Activated CD4-positive, CD25-positive, alpha-beta regulatory T cell treated with anti-CD3 and anti-CD28 coated beads, Interleukin-2, amount 50 U/mL, for 72 hours (primary cell): Measurements from ENCODE around the gene KDM4C.

Experiments
- DNase-seq: peaks from one replicate; pipeline ENCODE4 v3.0.0; 2021

Gene KDM4C

GRCh38 chr9:6811436-6811835 lies 53.7 kb downstream of the KDM4C start:
- no peak for DNase-seq

GRCh38 chr9:6816581-6816980 lies 58.8 kb downstream of the KDM4C start:
- no peak for DNase-seq

GRCh38 chr9:6818292-6818922 lies 60.6 kb downstream of the KDM4C start:
- no peak for DNase-seq

DNA sequence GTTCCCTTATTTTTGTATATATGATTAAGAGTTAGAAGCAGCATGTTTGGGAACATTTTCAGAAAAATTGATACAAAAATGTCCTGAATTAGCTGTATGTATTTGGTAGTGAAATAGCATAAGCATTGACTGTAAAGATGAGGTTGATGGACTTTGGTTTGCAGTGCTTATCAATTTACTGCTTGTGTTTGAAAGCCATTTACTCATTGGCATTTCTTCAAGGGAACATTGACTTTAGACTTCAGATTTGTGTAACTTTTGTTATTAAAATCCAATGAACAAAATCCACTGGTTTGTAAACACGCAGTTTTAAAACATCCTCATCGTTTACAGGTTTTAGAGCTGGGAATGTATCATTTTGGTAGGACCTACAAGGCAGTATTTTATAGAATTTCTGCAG lies 61.3 kb downstream of the KDM4C start:
- DNase-seq: no peak

DNA sequence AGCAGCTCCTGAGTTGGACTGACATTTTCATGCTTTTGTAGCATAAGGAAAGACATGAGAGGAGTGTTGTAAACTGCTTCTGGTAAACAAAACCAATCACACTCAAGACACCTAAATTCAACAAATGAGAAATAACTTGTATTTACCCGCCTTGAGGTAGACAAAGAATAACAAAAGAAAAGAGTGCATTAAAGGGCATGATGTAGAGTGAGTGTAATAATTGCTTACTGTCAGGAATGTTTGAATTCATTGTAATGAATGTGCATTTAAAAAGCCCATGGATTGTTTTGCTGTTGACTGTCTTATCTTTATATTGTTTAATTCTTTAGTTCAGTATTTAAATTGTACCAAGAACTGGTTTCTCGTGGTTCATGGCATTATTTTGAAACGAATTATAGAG lies 61.8 kb downstream of the KDM4C start:
- DNase-seq: no peak

- no peak for DNase-seq
Observed at GRCh38 chr9:6822696-6823095, 64.9 kb downstream of the KDM4C start.

GRCh38 chr9:6827439-6828145 lies 69.8 kb downstream of the KDM4C start:
- DNase-seq: no peak

DNA sequence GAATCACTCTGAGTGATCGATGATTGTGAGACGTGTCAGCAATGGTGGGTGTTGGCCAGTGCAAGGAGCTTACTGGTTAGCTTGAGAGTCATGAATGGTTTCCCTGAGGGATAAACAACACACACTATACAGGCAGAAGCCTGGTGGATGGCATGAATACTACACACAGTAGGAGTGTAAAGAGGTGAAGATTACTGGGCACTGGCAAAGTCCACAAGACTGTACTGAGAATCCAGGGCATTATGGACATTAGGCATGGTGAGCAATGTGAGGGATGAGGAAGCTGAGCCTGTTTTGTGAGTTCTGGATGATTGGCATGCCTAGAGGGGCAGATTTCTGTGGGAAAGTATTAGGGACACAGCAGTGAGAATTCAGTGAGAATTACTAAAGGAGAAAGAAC lies 71.3 kb downstream of the KDM4C start:
- DNase-seq: no peak

DNA sequence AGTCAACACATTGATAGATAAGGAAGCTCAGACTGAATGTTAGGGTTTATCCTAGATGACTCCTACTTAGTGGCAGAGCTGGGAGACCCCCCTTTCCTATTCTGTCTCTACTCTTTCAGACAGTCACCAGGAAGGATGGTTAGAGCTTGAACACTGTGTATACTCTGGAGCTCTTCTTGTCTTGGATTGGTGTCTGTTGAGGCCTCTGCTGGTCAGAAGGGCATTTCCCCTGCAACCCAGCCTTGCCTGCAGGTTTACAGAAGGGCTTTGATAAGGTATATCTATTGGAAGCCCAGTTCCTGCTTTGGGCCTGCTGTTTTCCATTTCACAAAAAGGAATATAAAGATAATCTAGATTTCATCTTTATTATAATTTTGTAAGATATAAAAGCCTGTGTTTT lies 71.8 kb downstream of the KDM4C start:
- no peak for DNase-seq

DNA sequence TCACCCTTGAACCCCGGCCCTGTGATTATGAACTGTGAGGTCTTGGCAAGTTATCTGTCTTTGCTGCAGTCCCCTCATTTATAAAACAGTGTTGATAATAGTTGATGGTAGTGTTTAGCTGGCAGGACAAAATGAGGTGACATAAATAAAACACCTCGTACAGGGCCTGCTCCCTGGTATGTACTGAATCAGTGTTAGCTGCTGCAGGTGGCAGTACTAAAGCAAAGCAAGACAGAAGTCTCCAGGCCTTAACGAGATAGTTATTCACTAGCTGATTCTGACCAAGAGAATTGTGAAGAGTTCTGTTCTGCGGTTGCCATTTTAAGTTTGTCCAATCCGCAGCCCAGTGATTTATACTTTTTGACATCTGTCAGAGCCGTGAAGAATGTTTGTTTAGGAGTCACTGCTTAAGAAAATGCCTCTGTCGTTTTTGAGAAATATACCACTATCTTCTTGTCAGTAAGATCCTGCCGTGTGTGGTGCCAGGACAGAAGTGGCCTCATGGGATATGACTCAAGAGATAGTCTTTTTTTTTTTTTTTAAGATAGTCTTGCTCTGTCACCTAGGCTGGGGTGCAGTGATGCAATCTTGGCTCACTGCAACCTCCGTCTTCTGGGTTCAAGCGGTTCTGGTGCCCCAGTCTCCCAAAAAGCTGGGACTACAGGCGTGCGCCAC lies 75.9 kb downstream of the KDM4C start:
- DNase-seq: no peak

DNA sequence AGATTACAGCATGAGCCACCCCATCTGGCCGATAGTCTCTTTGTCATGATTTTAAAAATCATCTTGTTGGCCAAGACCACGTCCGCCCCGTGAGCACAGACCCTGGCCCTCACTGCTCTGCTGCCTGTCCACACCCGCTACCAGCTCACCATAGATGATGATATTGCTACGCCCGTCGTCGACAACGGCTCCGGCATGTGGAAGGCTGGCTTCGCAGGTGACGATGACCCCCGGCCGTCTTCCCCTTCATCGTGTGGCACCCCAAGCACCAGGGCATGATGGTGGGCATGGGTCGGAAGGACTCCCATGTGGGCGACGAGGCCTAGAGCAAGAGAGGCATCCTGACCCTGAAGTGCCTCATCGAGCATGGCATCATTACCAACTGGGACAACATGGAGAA lies 76.5 kb downstream of the KDM4C start:
- DNase-seq: no peak

DNA sequence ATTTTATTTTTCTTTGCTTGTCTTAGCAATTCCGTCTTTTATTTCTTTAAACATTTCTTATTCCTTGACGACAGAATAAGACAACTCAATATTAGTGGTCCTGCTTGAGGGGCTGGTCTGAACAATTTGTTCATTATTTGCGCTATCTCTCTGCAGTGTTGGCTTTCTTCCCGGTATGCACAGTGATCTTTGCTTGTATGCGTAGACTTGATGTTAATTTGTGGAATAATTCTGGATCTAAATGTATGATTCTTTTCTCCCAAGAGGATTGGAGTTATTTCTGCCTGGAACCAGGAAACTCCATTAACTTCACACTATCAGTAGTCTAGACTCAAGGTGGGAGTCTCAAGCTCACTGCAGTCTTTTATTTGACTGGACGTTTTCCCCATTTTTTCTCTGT lies 80.4 kb downstream of the KDM4C start:
- no peak for DNase-seq

DNA sequence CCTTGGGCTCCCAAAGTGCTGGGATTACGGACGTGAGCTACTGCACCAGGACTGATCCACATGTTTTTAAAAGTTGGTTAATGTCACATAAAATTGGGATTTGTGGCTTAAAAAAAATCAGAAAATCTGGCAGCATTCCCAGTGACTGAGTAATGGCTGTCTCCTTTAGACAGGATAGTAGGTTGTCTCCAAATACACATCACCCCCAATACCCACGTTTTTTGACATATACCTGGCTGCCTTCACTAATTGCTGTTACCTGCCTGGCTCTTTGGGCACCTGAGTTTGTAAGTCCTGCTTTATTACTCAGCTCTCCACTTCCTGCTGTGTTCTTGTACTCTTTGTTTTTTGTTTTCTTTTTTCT lies 84.8 kb downstream of the KDM4C start:
- DNase-seq: no peak

DNA sequence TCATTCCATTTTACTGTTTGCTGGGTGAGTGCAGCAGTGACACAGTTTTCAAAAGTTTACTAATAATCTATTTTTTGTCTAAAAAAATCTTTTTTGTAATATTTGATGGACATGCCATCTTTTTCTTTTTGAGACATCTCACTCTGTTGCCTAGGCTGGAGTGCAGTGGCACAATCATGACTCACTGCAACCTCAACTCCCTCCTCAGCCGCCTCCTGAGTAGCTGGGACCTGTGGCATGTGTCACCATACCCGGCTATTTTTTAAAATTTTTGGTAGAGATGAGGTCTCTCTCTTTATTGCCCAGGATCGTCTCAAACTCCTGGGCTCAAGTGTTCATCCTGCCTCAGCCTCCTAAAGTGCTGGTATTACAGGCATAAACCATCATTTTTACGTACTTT lies 86.0 kb downstream of the KDM4C start:
- DNase-seq: no peak

GRCh38 chr9:6844267-6844666 lies 86.5 kb downstream of the KDM4C start:
- DNase-seq: no peak

DNA sequence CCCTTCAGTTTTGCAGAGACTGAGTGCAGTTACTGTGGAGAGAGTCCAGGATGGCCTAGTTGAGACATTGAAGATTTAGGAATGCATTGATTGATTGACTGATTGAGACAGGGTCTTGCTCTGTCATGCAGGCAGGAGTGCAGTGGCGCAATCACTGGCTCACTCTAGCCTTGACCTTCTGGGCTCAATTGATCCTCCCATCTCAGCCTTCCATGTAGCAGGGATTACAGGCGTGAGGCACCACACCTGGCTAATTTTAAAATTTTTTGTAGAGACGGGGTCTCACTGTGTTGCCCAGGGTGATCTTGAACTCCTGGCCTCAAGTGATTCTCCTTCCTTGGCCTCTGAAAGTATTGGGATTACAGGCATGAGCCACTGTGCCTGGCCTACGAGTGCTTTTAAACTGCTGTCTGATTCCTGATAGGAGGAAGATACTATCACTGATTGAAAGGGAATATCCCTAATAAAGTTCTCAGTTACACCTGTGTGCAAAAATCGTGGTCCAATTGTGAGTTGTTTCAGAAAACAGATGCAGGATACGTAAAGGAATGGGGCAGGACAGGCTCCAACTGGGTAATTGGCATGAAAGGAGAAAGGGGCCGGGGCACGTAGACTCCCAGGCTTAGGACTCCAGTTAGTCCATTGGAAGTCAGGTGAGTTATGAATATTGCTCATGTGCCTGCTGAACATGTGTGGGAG lies 87.5 kb downstream of the KDM4C start:
- no peak for DNase-seq

- no peak for DNase-seq
Observed at GRCh38 chr9:6845880-6846279, 88.1 kb downstream of the KDM4C start.

DNA sequence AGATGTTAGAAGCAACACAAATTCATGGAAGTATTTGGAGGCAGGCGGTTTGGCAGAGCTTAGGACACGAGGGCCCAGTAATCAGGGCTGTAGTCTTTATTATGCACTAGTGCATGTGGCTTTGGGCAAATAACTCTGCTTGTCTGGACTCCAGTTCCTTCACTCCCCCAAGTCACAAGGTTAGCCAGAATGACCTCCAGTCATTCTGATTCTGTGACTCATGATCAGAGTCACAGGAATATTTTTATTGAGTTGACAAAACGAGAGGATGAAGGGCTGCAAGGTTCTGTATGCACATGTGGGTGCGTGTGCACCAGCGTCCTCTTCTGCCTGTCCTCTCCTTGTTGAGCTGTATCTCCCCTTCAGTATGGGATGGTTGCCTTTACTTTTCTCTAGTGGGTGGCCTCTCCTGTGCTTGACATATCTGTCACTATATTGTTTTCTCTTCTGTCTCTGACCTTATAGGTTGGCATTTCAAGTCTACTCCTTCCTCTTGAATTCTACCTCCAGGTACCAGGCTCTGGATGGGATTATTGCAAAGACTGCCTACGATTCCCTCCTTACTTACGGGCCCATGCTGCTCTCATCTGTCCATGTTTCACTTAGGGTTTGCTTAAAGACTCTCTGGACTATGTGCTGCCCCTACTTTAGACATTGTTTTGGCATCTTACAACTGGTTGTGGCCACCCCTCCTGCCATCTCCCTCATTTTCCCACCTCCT lies 94.6 kb downstream of the KDM4C start:
- DNase-seq: no peak

- no peak for DNase-seq
Observed at GRCh38 chr9:6855860-6856259, 98.1 kb downstream of the KDM4C start.

GRCh38 chr9:6864102-6864501 lies 106.3 kb downstream of the KDM4C start:
- DNase-seq: no peak

DNA sequence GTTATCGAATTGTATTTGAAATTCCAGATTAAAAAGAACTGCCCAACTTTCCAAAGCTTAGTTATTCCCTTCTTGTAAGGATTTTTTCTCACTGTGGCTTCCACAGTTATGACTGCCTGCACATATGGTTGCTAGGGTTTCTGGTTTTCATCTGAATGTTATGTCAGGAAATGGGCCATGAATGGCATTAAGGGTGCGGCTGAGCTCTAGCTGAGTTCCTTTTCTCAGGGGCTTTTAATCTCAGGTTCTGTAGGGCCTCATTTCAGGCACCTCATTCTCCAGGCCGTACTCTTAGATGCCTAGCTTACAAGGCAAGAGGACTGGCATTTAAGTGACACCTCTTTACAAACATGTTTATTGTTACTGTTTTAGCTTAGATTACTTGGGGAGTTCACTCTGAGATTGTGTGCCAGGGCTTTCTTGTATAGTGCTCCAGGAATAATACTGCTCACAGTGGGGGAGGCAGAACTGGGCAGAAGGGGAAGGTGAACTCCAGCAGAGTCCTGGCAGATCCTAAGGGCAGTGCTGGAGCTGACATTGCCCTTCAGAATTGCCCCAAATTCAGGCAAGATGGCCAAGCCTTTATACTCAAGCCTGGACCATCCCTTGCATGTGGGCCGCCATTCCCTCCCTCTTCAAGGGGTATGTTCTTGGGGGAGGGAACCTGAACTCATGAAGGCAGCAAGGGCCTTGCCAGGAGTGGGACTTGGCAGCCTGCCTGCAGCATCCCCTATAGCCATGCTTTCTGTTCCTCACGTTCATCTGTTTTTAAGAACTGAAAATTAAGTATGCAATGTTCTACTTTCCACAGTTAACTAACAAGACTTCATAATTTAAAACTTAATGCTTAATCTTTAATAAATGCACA lies 111.5 kb downstream of the KDM4C start:
- DNase-seq: no peak

GRCh38 chr9:6870149-6870548 lies 112.4 kb downstream of the KDM4C start:
- no peak for DNase-seq
